Stimulated activated naive CD8-positive, alpha-beta T cell treated with anti-CD3 and anti-CD28 coated beads, Interleukin-15, amount 100 ng/mL, for 72 hours (primary cell): Measurements from ENCODE around the gene TRABD2B.

Experiments used
- ATAC-seq: fragments of 150-1000 bp; cut with Tn5 transposase; 2 replicates; pipeline ENCODE4 v1.10.0; 2021; ENCODE audit warnings: mild to moderate bottlenecking, moderate library complexity
- DNase-seq, 2 donors: peaks; one replicate each; pipeline ENCODE4 v3.0.0; 2021 to 2022
- H3K27ac Mint-ChIP-seq, 2 donors: one replicate each; pipeline ENCODE4 v1.8.0; 2022; ENCODE audit warnings: mild to moderate bottlenecking in 2 of 2, mixed read lengths in 2 of 2, moderate library complexity in 2 of 2
- H3K27me3 Mint-ChIP-seq: one replicate; pipeline ENCODE4 v1.8.0; 2022; ENCODE audit warnings: mixed read lengths
- H3K4me1 Mint-ChIP-seq: one replicate; pipeline ENCODE4 v1.8.0; 2022; ENCODE audit warnings: mild to moderate bottlenecking, mixed read lengths
- H3K4me3 Mint-ChIP-seq, 2 donors: one replicate each; pipeline ENCODE4 v1.8.0; 2022; ENCODE audit warnings: mild to moderate bottlenecking in 2 of 2, mixed read lengths in 2 of 2, moderate library complexity in 1 of 2
- H3K9me3 Mint-ChIP-seq, 2 donors: one replicate each; pipeline ENCODE4 v1.8.0; 2022; ENCODE audit warnings: mixed read lengths in 2 of 2

The TRABD2B gene

GRCh38 chr1:47823040-47823808 is 174.0 kb downstream of the TRABD2B start:
- no peak for ATAC-seq
- H3K4me3 Mint-ChIP-seq = no peak overlapping the region

GRCh38 chr1:47821760-47822159 is 175.4 kb downstream of the TRABD2B start:
- DNase-seq (no peak), ATAC-seq (no peak)
- Mint-ChIP-seq H3K9me3 (no peaks in the 10 kb centered on the region), H3K4me3 (no peak overlapping the region), H3K27me3 (no peaks in the 10 kb centered on the region), H3K27ac (no peak overlapping the region), H3K4me1 (no peaks in the 10 kb centered on the region)

More at GRCh38 chr1:47823040-47823808, 174.0 kb downstream of the TRABD2B start:
- H3K9me3 Mint-ChIP-seq = no peaks in the 10 kb centered on the region
- no peaks in the 10 kb centered on the region for H3K27me3 Mint-ChIP-seq
- no peaks in the 10 kb centered on the region for H3K4me1 Mint-ChIP-seq
- no peak for DNase-seq
- H3K27ac Mint-ChIP-seq = peak overlapping the region in 1 of 2 donors; percentile 45

- Mint-ChIP-seq H3K9me3 (no peaks in the 10 kb centered on the region), H3K27ac (no peak overlapping the region), H3K27me3 (peaks cover 3% of the 10 kb centered on the region), H3K4me3 (no peak overlapping the region), H3K4me1 (no peaks in the 10 kb centered on the region)
- ATAC-seq (no peak), DNase-seq (no peak)
Measured at GRCh38 chr1:47819574-47819888, 177.7 kb downstream of the TRABD2B start.

- Mint-ChIP-seq H3K27me3 (peaks cover 9% of the 10 kb centered on the region), H3K4me1 (no peaks in the 10 kb centered on the region), H3K9me3 (no peaks in the 10 kb centered on the region), H3K27ac (no peak overlapping the region), H3K4me3 (no peak overlapping the region)
- DNase-seq (no peak), ATAC-seq (no peak)
Measured at GRCh38 chr1:47818682-47819573, 178.3 kb downstream of the TRABD2B start.

- H3K4me3 Mint-ChIP-seq = no peak overlapping the region
- peak overlapping the region in 1 of 2 donors; percentile 30 for H3K27ac Mint-ChIP-seq
- no peaks in the 10 kb centered on the region for H3K9me3 Mint-ChIP-seq
- DNase-seq = no peak
- no peak for ATAC-seq
- H3K27me3 Mint-ChIP-seq = peaks cover 13% of the 10 kb centered on the region
- H3K4me1 Mint-ChIP-seq = no peaks in the 10 kb centered on the region
Measured at GRCh38 chr1:47817861-47818260, 179.3 kb downstream of the TRABD2B start.

GRCh38 chr1:47816325-47817071 is 180.7 kb downstream of the TRABD2B start:
- ATAC-seq (no peak), DNase-seq (no peak)
- Mint-ChIP-seq H3K27ac (no peak overlapping the region), H3K4me3 (no peak overlapping the region), H3K27me3 (peaks cover 21% of the 10 kb centered on the region), H3K9me3 (no peaks in the 10 kb centered on the region), H3K4me1 (no peaks in the 10 kb centered on the region)

- Mint-ChIP-seq H3K9me3 (no peaks in the 10 kb centered on the region), H3K4me3 (no peak overlapping the region), H3K27ac (no peak overlapping the region), H3K4me1 (no peaks in the 10 kb centered on the region), H3K27me3 (peaks cover 21% of the 10 kb centered on the region)
- ATAC-seq = no peak
- no peak for DNase-seq
Measured at GRCh38 chr1:47814612-47815395, 182.4 kb downstream of the TRABD2B start.

- DNase-seq (no peak), ATAC-seq (no peak)
- Mint-ChIP-seq H3K27me3 (peaks cover 21% of the 10 kb centered on the region), H3K9me3 (no peaks in the 10 kb centered on the region), H3K27ac (peak overlapping the region in 1 of 2 donors; percentile 83), H3K4me3 (no peak overlapping the region), H3K4me1 (no peaks in the 10 kb centered on the region)
Measured at GRCh38 chr1:47813970-47814369, 183.2 kb downstream of the TRABD2B start.

GRCh38 chr1:47812904-47813514 is 184.2 kb downstream of the TRABD2B start:
- DNase-seq (no peak), ATAC-seq (no peak)
- Mint-ChIP-seq H3K27me3 (peaks cover 21% of the 10 kb centered on the region), H3K9me3 (no peaks in the 10 kb centered on the region), H3K27ac (no peak overlapping the region), H3K4me1 (no peaks in the 10 kb centered on the region), H3K4me3 (no peak overlapping the region)

- Mint-ChIP-seq H3K27me3 (peaks cover 21% of the 10 kb centered on the region), H3K9me3 (no peaks in the 10 kb centered on the region), H3K4me1 (no peaks in the 10 kb centered on the region), H3K27ac (peak overlapping the region in 1 of 2 donors; percentile 77), H3K4me3 (no peak overlapping the region)
- DNase-seq = no peak
- no peak for ATAC-seq
Measured at GRCh38 chr1:47810964-47811682, 186.1 kb downstream of the TRABD2B start.

- no peak for ATAC-seq
- H3K27me3 Mint-ChIP-seq = peaks cover 18% of the 10 kb centered on the region
Measured at GRCh38 chr1:47809301-47810084, 187.7 kb downstream of the TRABD2B start.

GRCh38 chr1:47808612-47809011 is 188.6 kb downstream of the TRABD2B start:
- Mint-ChIP-seq H3K4me1 (no peaks in the 10 kb centered on the region), H3K4me3 (no peak overlapping the region), H3K27ac (no peak overlapping the region), H3K9me3 (no peaks in the 10 kb centered on the region), H3K27me3 (peaks cover 9% of the 10 kb centered on the region)
- DNase-seq (no peak), ATAC-seq (no peak)

More at GRCh38 chr1:47809301-47810084, 187.7 kb downstream of the TRABD2B start:
- Mint-ChIP-seq H3K27ac (peak overlapping the region in 1 of 2 donors; percentile 43), H3K4me1 (no peaks in the 10 kb centered on the region), H3K9me3 (no peaks in the 10 kb centered on the region), H3K4me3 (no peak overlapping the region)
- no peak for DNase-seq

GRCh38 chr1:47805921-47806361 is 191.2 kb downstream of the TRABD2B start:
- no peaks in the 10 kb centered on the region for H3K27me3 Mint-ChIP-seq
- H3K4me3 Mint-ChIP-seq = no peak overlapping the region
- no peaks in the 10 kb centered on the region for H3K4me1 Mint-ChIP-seq
- ATAC-seq (no peak), DNase-seq (no peak)
- H3K27ac Mint-ChIP-seq = no peak overlapping the region
- no peaks in the 10 kb centered on the region for H3K9me3 Mint-ChIP-seq
